Heart right ventricle (tissue), 16 donors: ENCODE results near the gene NEXN. TPM values are rescaled to one million over a fixed set of nuclear protein-coding genes. Genes with fewer than 3 reads are reported as not detected.

Source experiments
- ATAC-seq, 8 donors: fragments of 200-7000 bp; cut with Tn5 transposase; one replicate each; pipeline ENCODE4 v1.9.1; 2020; ENCODE audit warnings: mild to moderate bottlenecking in 8 of 8, moderate library complexity in 8 of 8, moderate number of reproducible peaks in 1 of 8
- DNase-seq, 2 donors: peaks; one replicate each; pipeline ENCODE4 v3.0.0-alpha.2; 2020
- H3K27ac ChIP-seq, 10 donors: fragments of 200-600 bp; sonication (generic) in 2 of 10; one replicate each; pipeline versions ENCODE4 v1.5.0 to v1.8.0; 2020 to 2022; ENCODE audit warnings: mild to moderate bottlenecking in 3 of 10
- H3K27me3 ChIP-seq, 7 donors: fragments of 200-600 bp; one replicate each; pipeline ENCODE4 v1.8.0; 2021 to 2022; ENCODE audit warnings: mild to moderate bottlenecking in 2 of 7
- H3K36me3 ChIP-seq, 9 donors: fragments of 200-600 bp; sonication (generic) in 1 of 9; one replicate each; pipeline versions ENCODE4 v1.5.0 to v1.8.0; 2020 to 2022; ENCODE audit warnings: mild to moderate bottlenecking in 2 of 9
- H3K4me1 ChIP-seq, 9 donors: fragments of 200-600 bp; sonication (generic) in 1 of 9; one replicate each; pipeline versions ENCODE4 v1.5.0 to v1.8.0; 2020 to 2022; ENCODE audit warnings: mild to moderate bottlenecking in 4 of 9
- H3K4me3 ChIP-seq, 10 donors: fragments of 200-600 bp; sonication (generic) in 2 of 10; one replicate each; pipeline versions ENCODE4 v1.5.0 to v1.8.0; 2020 to 2022; ENCODE audit warnings: mild to moderate bottlenecking in 7 of 10, moderate library complexity in 2 of 10
- H3K9me3 ChIP-seq, 11 donors: fragments of 200-600 bp in 10 of 11; sonication (generic) in 2 of 11; one replicate each; pipeline versions ENCODE4 v1.5.0 to v1.8.0; 2013 to 2022; ENCODE audit warnings: mild to moderate bottlenecking in 2 of 11, control low read depth in 1 of 11, moderate library complexity in 1 of 11
- CTCF ChIP-seq, 9 donors: fragments of 200-600 bp; sonication (generic) in 2 of 9; IDR thresholded peaks; one replicate each; pipeline versions ENCODE4 v1.5.0 to v1.8.0; 2021 to 2022; ENCODE audit warnings: antibody characterized with exemption in 9 of 9, mild to moderate bottlenecking in 5 of 9, moderate library complexity in 1 of 9
- WGBS, 2 donors: extraction: QIAGEN DNeasy Blood & Tissue Kit; methylation state at CpG; one replicate each; pipeline ENCODE4 v1.1.7; 2013; ENCODE audit warnings: inconsistent platforms in 1 of 2; 5-methylcytosine and 5-hydroxymethylcytosine counted together
- intact Hi-C, 10 donors: fragments of 100-400 bp; cut with DNase I; formaldehyde crosslinking; loops; one replicate each; pipeline versions ENCODE4 v1.11.1 to v1.14.2; 2022
- polyA plus RNA-seq, 2 donors: library from polyadenylated mRNA; stranded (reverse); fragments of 200-250 nt; gene quantifications; one replicate each; pipeline ENCODE4 v1.2.3, GENCODE V29; 2013
- total RNA-seq, 10 donors: library from RNA; stranded (reverse); fragmentation: NEBNext Ultra II Directional in 3 of 10; extraction: Animal tissue kit (Norgen Biotek cat#: 25700) in 3 of 10; gene quantifications; one replicate each; pipeline versions ENCODE4 v1.2.1 to v1.2.4, GENCODE V29; 2021 to 2023
- donor health status: Arrhythmogenic right ventricular cardiomyopathy.
- donor health status: ischemic (EF 13 %, LVEDD 7.1; RV severe dilation, severe dysfunction).
- donor health status: healthy with polysubstance abuse.
- donor health status: DM: no; HTN: yes; CAD: no.
- donor health status: DM: no; HTN: no; CAD: no.
- donor health status: ischemic (EF 25% LVEDD 6.9; RV normal size, moderate dysfunction).
- donor health status: ischemic (EF 25% LVEDD 5.7; RV mildly dilated, moderate dysfunction).
- donor health status: healthy.
- donor health status: DM: yes; HTN: yes; CAD: no.
- donor health status: Ischemic cardiomyopathy.
- donor health status: ischemic (EF 35%, LVEDD 5.7; RV mildly dilated, moderate dysfunction).
- donor health status: nonischemic (EF 11% LVEDD 7.7; RV severe dilation, severe dysfunction).
- donor health status: DM: yes; HTN: yes; CAD: no.
- donor health status: PGD.
- donor health status: ischemic (EF 29% LVEDD 5.4; RV normal size, mild dysfunction).
- donor health status: nonischemic (EF 23%, LVEDD 6.1; RV moderate dilation, normal function).

Gene NEXN
- total and polyA plus RNA-seq, 12 donors = 248 to 1,016 (median 396) TPM

- ATAC-seq (no peak), DNase-seq (no peak)
- 77 to 91% methylated on average over 9 of the region's 9 CpGs for WGBS, 2 donors
- intact Hi-C loops = no loop called here
- Histone ChIP-seq H3K36me3 (peaks cover 0 to 30% (median 10%) of the 10 kb centered on the region in 9 donors), H3K9me3 (no peaks in the 10 kb centered on the region), H3K27me3 (no peaks in the 10 kb centered on the region), H3K4me3 (no peak overlapping the region), H3K27ac (no peak overlapping the region), H3K4me1 (peaks cover 0 to 7% (median 0%) of the 10 kb centered on the region in 9 donors)
- no peak for TF ChIP-seq CTCF (IDR thresholded peaks at IDR 0.05)
Measured at GRCh38 chr1:77847621-77848080, 40.8 kb upstream of the NEXN start.

- Histone ChIP-seq H3K27me3 (no peaks in the 10 kb centered on the region), H3K9me3 (peaks cover 0 to 13% (median 0%) of the 10 kb centered on the region in 11 donors), H3K4me3 (no peak overlapping the region), H3K36me3 (peaks cover 0 to 21% (median 0%) of the 10 kb centered on the region in 9 donors), H3K27ac (no peak overlapping the region), H3K4me1 (peaks cover 0 to 7% (median 0%) of the 10 kb centered on the region in 9 donors)
- DNase-seq = no peak
- intact Hi-C loops = no loop called here
- 100% methylated on average over 1 of the region's 1 CpG for WGBS, 2 donors
- no peak for TF ChIP-seq CTCF (IDR thresholded peaks at IDR 0.05)
- ATAC-seq = no peak
Measured at GRCh38 chr1:77850082-77850481, 38.3 kb upstream of the NEXN start.

GRCh38 chr1:77857552-77857951, 30.9 kb upstream of the NEXN start:
- intact Hi-C loops = no loop called here
- Histone ChIP-seq H3K27ac (no peak overlapping the region), H3K4me1 (peaks cover 0 to 18% (median 7%) of the 10 kb centered on the region in 9 donors), H3K36me3 (peaks cover 0 to 53% (median 0%) of the 10 kb centered on the region in 9 donors), H3K4me3 (no peak overlapping the region), H3K9me3 (peaks cover 0 to 37% (median 3%) of the 10 kb centered on the region in 11 donors), H3K27me3 (no peaks in the 10 kb centered on the region)
- no peak for TF ChIP-seq CTCF (IDR thresholded peaks at IDR 0.05)
- DNase-seq (no peak), ATAC-seq (no peak)
- WGBS, 2 donors = 83 to 84% methylated on average over 4 of the region's 4 CpGs

- peak in 1 of 8 donors; percentile 47 for ATAC-seq
- DNase-seq = no peak
- no peaks in the 10 kb centered on the region for H3K27me3 ChIP-seq
- peaks cover 0 to 61% (median 0%) of the 10 kb centered on the region in 9 donors for H3K36me3 ChIP-seq
- WGBS, 2 donors = 94 to 95% methylated on average over 3 of the region's 3 CpGs
- H3K4me3 ChIP-seq = no peak overlapping the region
- intact Hi-C loops = no loop called here
- no peak overlapping the region for H3K27ac ChIP-seq
- H3K9me3 ChIP-seq = peaks cover 0 to 37% (median 3%) of the 10 kb centered on the region in 11 donors
- TF ChIP-seq CTCF (IDR thresholded peaks at IDR 0.05) = no peak
- H3K4me1 ChIP-seq = peaks cover 0 to 18% (median 7%) of the 10 kb centered on the region in 9 donors
Measured at GRCh38 chr1:77858725-77859124, 29.7 kb upstream of the NEXN start.
